ENCODE measurements around the gene ADAMTS14.

DNA sequence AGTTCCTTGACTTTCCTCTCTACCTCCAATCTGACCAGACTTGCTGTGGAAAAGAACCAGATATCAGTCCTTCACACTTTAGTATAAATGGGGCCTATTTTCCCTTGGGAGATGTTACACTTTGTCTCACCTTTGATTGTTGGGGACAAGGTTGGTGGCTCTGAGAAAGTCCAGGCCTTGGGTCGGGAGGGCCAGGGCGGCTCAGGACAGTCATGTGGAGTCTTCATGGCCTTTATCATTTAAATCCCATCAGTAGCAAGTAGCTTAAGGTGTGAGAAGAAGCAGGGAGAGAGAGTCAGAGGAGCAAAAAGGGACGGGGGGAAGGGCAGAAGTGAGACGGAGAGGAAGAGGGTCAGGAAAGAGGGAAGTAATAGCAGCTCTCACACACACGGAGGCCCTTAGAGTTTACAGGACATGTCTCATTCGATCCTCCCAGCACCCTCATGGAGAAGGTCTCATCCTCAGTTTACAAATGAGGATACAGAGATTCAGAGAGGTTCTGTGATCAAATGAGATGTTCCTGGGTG, 72.4 kb downstream of the ADAMTS14 start:
- TF ChIP-seq CTCF (IDR thresholded peaks at IDR 0.05) (no peak), POLR2A (IDR thresholded peaks at IDR 0.05) (no peak), POLR2AphosphoS5 (IDR thresholded peaks at IDR 0.05) (no peak)
